GM19463 (cell line): Measurements from ENCODE around the gene PNLIP.

Source experiments
- ATAC-seq: cut with Tn5 transposase; IDR thresholded peaks from one replicate; pipeline ENCODE4 v1.9.1; 2021; ENCODE audit warnings: mild to moderate bottlenecking, moderate library complexity; ENCODE audit not compliant: unreplicated experiment

PNLIP gene

GRCh38 chr10:116612107-116612769 is 66.5 kb downstream of the PNLIP start:
- no peak for ATAC-seq

- ATAC-seq, result no peak
Measured at GRCh38 chr10:116613471-116613870, 67.7 kb downstream of the PNLIP start.

- no peak for ATAC-seq
Measured at GRCh38 chr10:116614796-116615195, 69.1 kb downstream of the PNLIP start.

GRCh38 chr10:116615199-116615776 is 69.6 kb downstream of the PNLIP start:
- no peak for ATAC-seq
